Activated CD8-positive, alpha-beta memory T cell treated with anti-CD3 and anti-CD28 coated beads for 1 hour (primary cell): Measurements from ENCODE around the gene CD7.

Experiments used
- DNase-seq, 2 donors: peaks; one replicate each; pipeline ENCODE4 v3.0.0-alpha.2; 2020; ENCODE audit warnings: low read depth in 1 of 2; ENCODE audit errors: extremely low read depth in 1 of 2

Gene CD7

GRCh38 chr17:82266142-82266541 is 51.3 kb downstream of the CD7 start:
- DNase-seq = no peak
